ENCODE data around the gene ASIC2. TPM values are rescaled to one million over a fixed set of nuclear protein-coding genes. Genes with fewer than 3 reads are reported as not detected.

ASIC2 gene
- total RNA-seq, 1 donor from 2014 or later: not detected

- ChIA-PET POLR2A (no interaction called here), CTCF (interaction anchor here (0.6 kb wide), 1 partner anchor 388 kb away, joined by 3 read pairs; no protein-coding TSS in a partner anchor)
- H3K9me3 Mint-ChIP-seq: no peaks in the 10 kb centered on the region
- intact Hi-C loops (cut with micrococcal nuclease): no loop called here
- H3K27ac Mint-ChIP-seq: no peak overlapping the region
- ATAC-seq (ENCODE audit: low read depth) (no peak), DNase-seq (no peak)
- H3K4me1 Mint-ChIP-seq: no peaks in the 10 kb centered on the region
- H3K36me3 Mint-ChIP-seq (ENCODE audit: low read depth): no peaks in the 10 kb centered on the region
- no peak overlapping the region for H3K4me3 Mint-ChIP-seq
- no peak for TF ChIP-seq CTCF (IDR thresholded peaks at IDR 0.05)
- H3K27me3 Mint-ChIP-seq: no peaks in the 10 kb centered on the region
Observed at GRCh38 chr17:33152783-33153182, 140.3 kb downstream of the ASIC2 start.

- intact Hi-C loops (cut with micrococcal nuclease): no loop called here
- no peaks in the 10 kb centered on the region for H3K4me1 Mint-ChIP-seq
Observed at GRCh38 chr17:33151565-33151964, 141.5 kb downstream of the ASIC2 start.

GRCh38 chr17:33145941-33146340 is 147.2 kb downstream of the ASIC2 start:
- Mint-ChIP-seq H3K4me3 (no peak overlapping the region), H3K9me3 (no peaks in the 10 kb centered on the region), H3K27ac (no peak overlapping the region), H3K36me3 (ENCODE audit: low read depth) (no peaks in the 10 kb centered on the region), H3K27me3 (no peaks in the 10 kb centered on the region), H3K4me1 (no peaks in the 10 kb centered on the region)
- intact Hi-C loops (cut with micrococcal nuclease): no loop called here
- ChIA-PET POLR2A (no interaction called here), CTCF (no interaction called here)
- no peak for TF ChIP-seq CTCF (IDR thresholded peaks at IDR 0.05)
- no peak for DNase-seq
- ATAC-seq (ENCODE audit: low read depth): no peak

More at GRCh38 chr17:33151565-33151964, 141.5 kb downstream of the ASIC2 start:
- no peak for TF ChIP-seq CTCF (IDR thresholded peaks at IDR 0.05)
- ATAC-seq (ENCODE audit: low read depth): no peak
- Mint-ChIP-seq H3K36me3 (ENCODE audit: low read depth) (no peaks in the 10 kb centered on the region), H3K4me3 (no peak overlapping the region), H3K27me3 (no peaks in the 10 kb centered on the region), H3K27ac (no peak overlapping the region), H3K9me3 (no peaks in the 10 kb centered on the region)
- DNase-seq: no peak
- POLR2A ChIA-PET: no interaction called here
- CTCF ChIA-PET: no interaction called here

- ATAC-seq (ENCODE audit: low read depth): no peak
Observed at GRCh38 chr17:33144837-33145236, 148.3 kb downstream of the ASIC2 start.

GRCh38 chr17:33142705-33143299 is 150.3 kb downstream of the ASIC2 start:
- POLR2A ChIA-PET: no interaction called here
- no peak for DNase-seq
- TF ChIP-seq CTCF (IDR thresholded peaks at IDR 0.05): no peak
- H3K4me3 Mint-ChIP-seq: no peak overlapping the region
- H3K27me3 Mint-ChIP-seq: peaks cover 2% of the 10 kb centered on the region
- ATAC-seq (ENCODE audit: low read depth): no peak
- H3K9me3 Mint-ChIP-seq: no peaks in the 10 kb centered on the region
- no peak overlapping the region for H3K27ac Mint-ChIP-seq
- CTCF ChIA-PET: no interaction called here
- H3K36me3 Mint-ChIP-seq (ENCODE audit: low read depth): no peaks in the 10 kb centered on the region
- no peaks in the 10 kb centered on the region for H3K4me1 Mint-ChIP-seq
- intact Hi-C loops (cut with micrococcal nuclease): no loop called here

More at GRCh38 chr17:33144837-33145236, 148.3 kb downstream of the ASIC2 start:
- Mint-ChIP-seq H3K36me3 (ENCODE audit: low read depth) (no peaks in the 10 kb centered on the region), H3K27ac (no peak overlapping the region), H3K27me3 (no peaks in the 10 kb centered on the region), H3K4me1 (no peaks in the 10 kb centered on the region), H3K9me3 (no peaks in the 10 kb centered on the region), H3K4me3 (no peak overlapping the region)
- CTCF ChIA-PET: no interaction called here
- intact Hi-C loops (cut with micrococcal nuclease): no loop called here
- POLR2A ChIA-PET: no interaction called here
- TF ChIP-seq CTCF (IDR thresholded peaks at IDR 0.05): no peak
- no peak for DNase-seq
